ENCODE results near the gene ABCB8. TPM values are rescaled to one million over a fixed set of nuclear protein-coding genes. Genes with fewer than 3 reads are reported as not detected.

Gene ABCB8
- polyA plus RNA-seq, 1 of the 3 experiments (the other 2 are of a cell fraction) = 36.0 TPM

GRCh38 chr7:151047976-151048815 lies 19.9 kb downstream of the ABCB8 start, which contains the start of gene ASIC3:
Gene ASIC3 (plus strand): TSS chr7:151048531. CDS start chr7:151048886, 355 bp downstream.
- ChIA-PET POLR2A (interaction anchor here (0.6 to 2.1 kb wide), 3 partner anchors 9 to 34 kb away, joined by 3 to 11 read pairs (median 5); partner anchors contain the start of genes CDK5 and SLC4A2), CTCF (interaction anchor here (0.7 to 2.1 kb wide), 11 partner anchors 9 to 599 kb away, joined by 3 to 10 read pairs (median 4); partner anchors contain the start of genes ABCB8 and SLC4A2)
- H3K27me3 ChIP-seq (ENCODE audit: insufficient read depth) = no peaks in the 10 kb centered on the region
- no peak within 1 kb of the TSS for H2AFZ ChIP-seq (ENCODE audit: low read depth)
- 88% methylated on average over 22 of the region's 22 CpGs for WGBS (ENCODE audit: low lambda C conversion rate)
- no peaks in the 10 kb centered on the region for H3K9me3 ChIP-seq
- TF ChIP-seq USF2 (IDR thresholded peaks at IDR 0.05; ENCODE audit: borderline replicate concordance, low read depth, low read length) = no peak
- TF ChIP-seq CHD2 (IDR thresholded peaks at IDR 0.05; ENCODE audit: low read length, partially characterized antibody) = peak; percentile 9
- no peak for TF ChIP-seq SIN3A (IDR thresholded peaks at IDR 0.05; ENCODE audit: borderline replicate concordance, low read depth, low read length)
- 0 out of 2 replicates have a peak, but pooled peaks have one; percentile 22 for TF ChIP-seq POLR2AphosphoS5 (IDR thresholded peaks at IDR 0.05; ENCODE audit: low read depth, low read length)
- H3K27ac ChIP-seq (ENCODE audit: low read depth in 2 of 2, low read length in 1 of 2) = peak within 1 kb of the TSS; percentile 61 to 78
- DNase-seq = peak; percentile 74
- H3K4me2 ChIP-seq = peak within 1 kb of the TSS; percentile 60
- peaks cover 15% of the 10 kb centered on the region for H3F3A ChIP-seq (replicated peaks; ENCODE audit: insufficient read depth)
- H3K79me2 ChIP-seq (ENCODE audit: insufficient read depth) = no peaks in the 10 kb centered on the region
- H3K36me3 ChIP-seq (replicated peaks in 1 of 2; ENCODE audit: control insufficient read depth in 1 of 2, insufficient read depth in 2 of 2, low read length in 1 of 2) = peaks cover 4 to 21% of the 10 kb centered on the region in 2 experiments
- no peaks in the 10 kb centered on the region for H3K9me2 ChIP-seq
- H3K9ac ChIP-seq = no peak within 1 kb of the TSS
- H3K4me1 ChIP-seq (ENCODE audit: control insufficient read depth in 1 of 2, insufficient read depth in 2 of 2, low read depth in 1 of 2, low read length in 1 of 2) = peaks cover 13 to 39% of the 10 kb centered on the region in 2 experiments
- no peaks in the 10 kb centered on the region for H4K20me1 ChIP-seq (ENCODE audit: insufficient read depth)
- no peak within 1 kb of the TSS for H3K4me3 ChIP-seq (ENCODE audit: low read depth in 2 of 2, low read length in 1 of 2)

GRCh38 chr7:151048911-151049463 lies 20.7 kb downstream of the ABCB8 start:
- Histone ChIP-seq H3K9me2 (no peaks in the 10 kb centered on the region), H3F3A (replicated peaks; ENCODE audit: insufficient read depth) (peaks cover 17% of the 10 kb centered on the region), H2AFZ (ENCODE audit: low read depth) (no peak overlapping the region), H3K4me3 (ENCODE audit: low read depth in 2 of 2, low read length in 1 of 2) (no peak overlapping the region), H3K4me2 (no peak overlapping the region), H3K9me3 (no peaks in the 10 kb centered on the region), H3K9ac (no peak overlapping the region), H3K27ac (ENCODE audit: low read depth in 2 of 2, low read length in 1 of 2) (no peak overlapping the region), H4K20me1 (ENCODE audit: insufficient read depth) (no peaks in the 10 kb centered on the region), H3K36me3 (replicated peaks in 1 of 2; ENCODE audit: control insufficient read depth in 1 of 2, insufficient read depth in 2 of 2, low read length in 1 of 2) (peaks cover 4 to 28% of the 10 kb centered on the region in 2 experiments), H3K4me1 (ENCODE audit: control insufficient read depth in 1 of 2, insufficient read depth in 2 of 2, low read depth in 1 of 2, low read length in 1 of 2) (peaks cover 13 to 41% of the 10 kb centered on the region in 2 experiments), H3K27me3 (ENCODE audit: insufficient read depth) (no peaks in the 10 kb centered on the region), H3K79me2 (ENCODE audit: insufficient read depth) (no peaks in the 10 kb centered on the region)
- no peak for DNase-seq
- POLR2A ChIA-PET = interaction anchor here (1.0 kb wide), 1 partner anchor 10 kb away, joined by 5 read pairs; no protein-coding TSS in a partner anchor
- CTCF ChIA-PET = interaction anchor here (0.8 to 1.8 kb wide), 6 partner anchors 9 to 62 kb away, joined by 3 to 7 read pairs (median 4); partner anchors contain the start of genes CDK5 and SLC4A2
- 96% methylated on average over 26 of the region's 38 CpGs for WGBS (ENCODE audit: low lambda C conversion rate)
- TF ChIP-seq ELF1 (IDR thresholded peaks at IDR 0.05) = no peak
- no peak for TF ChIP-seq PBX3 (IDR thresholded peaks at IDR 0.05)
- no peak for TF ChIP-seq POLR2AphosphoS5 (IDR thresholded peaks at IDR 0.05; ENCODE audit: low read depth, low read length)
- TF ChIP-seq TAF1 (IDR thresholded peaks at IDR 0.05; ENCODE audit: borderline replicate concordance, low read depth, low read length) = no peak
- TF ChIP-seq CHD2 (IDR thresholded peaks at IDR 0.05; ENCODE audit: low read length, partially characterized antibody) = no peak
- TF ChIP-seq NRF1 (IDR thresholded peaks at IDR 0.05; ENCODE audit: low read depth, low read length) = no peak
- no peak for TF ChIP-seq TCF12 (IDR thresholded peaks at IDR 0.05)

Data from SK-N-SH (cell line).